Dedifferentiated amniotic fluid mesenchymal stem cell (primary cell): ENCODE results near the gene ANKK1.

Experiments used
- DNase-seq: peaks from one replicate; pipeline ENCODE4 v3.0.0-alpha.2; 2016; ENCODE audit errors: extremely low spot score

ANKK1 gene, protein sequence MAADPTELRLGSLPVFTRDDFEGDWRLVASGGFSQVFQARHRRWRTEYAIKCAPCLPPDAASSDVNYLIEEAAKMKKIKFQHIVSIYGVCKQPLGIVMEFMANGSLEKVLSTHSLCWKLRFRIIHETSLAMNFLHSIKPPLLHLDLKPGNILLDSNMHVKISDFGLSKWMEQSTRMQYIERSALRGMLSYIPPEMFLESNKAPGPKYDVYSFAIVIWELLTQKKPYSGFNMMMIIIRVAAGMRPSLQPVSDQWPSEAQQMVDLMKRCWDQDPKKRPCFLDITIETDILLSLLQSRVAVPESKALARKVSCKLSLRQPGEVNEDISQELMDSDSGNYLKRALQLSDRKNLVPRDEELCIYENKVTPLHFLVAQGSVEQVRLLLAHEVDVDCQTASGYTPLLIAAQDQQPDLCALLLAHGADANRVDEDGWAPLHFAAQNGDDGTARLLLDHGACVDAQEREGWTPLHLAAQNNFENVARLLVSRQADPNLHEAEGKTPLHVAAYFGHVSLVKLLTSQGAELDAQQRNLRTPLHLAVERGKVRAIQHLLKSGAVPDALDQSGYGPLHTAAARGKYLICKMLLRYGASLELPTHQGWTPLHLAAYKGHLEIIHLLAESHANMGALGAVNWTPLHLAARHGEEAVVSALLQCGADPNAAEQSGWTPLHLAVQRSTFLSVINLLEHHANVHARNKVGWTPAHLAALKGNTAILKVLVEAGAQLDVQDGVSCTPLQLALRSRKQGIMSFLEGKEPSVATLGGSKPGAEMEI

GRCh38 chr11:113387605-113388211, at the start of gene ANKK1:
Gene ANKK1, plus strand, starts transcription at chr11:113387779. Its CDS starts 106 bp downstream, at chr11:113387885.
- no peak for DNase-seq

GRCh38 chr11:113338730-113339129, 48.8 kb upstream of the ANKK1 start:
- DNase-seq: no peak

- DNase-seq: no peak
Measured at GRCh38 chr11:113339929-113340589, 47.5 kb upstream of the ANKK1 start.

GRCh38 chr11:113341388-113342165, 46.0 kb upstream of the ANKK1 start:
- DNase-seq: no peak

- no peak for DNase-seq
Measured at GRCh38 chr11:113345978-113346377, 41.6 kb upstream of the ANKK1 start.

GRCh38 chr11:113349528-113349927, 38.1 kb upstream of the ANKK1 start:
- no peak for DNase-seq

DNA sequence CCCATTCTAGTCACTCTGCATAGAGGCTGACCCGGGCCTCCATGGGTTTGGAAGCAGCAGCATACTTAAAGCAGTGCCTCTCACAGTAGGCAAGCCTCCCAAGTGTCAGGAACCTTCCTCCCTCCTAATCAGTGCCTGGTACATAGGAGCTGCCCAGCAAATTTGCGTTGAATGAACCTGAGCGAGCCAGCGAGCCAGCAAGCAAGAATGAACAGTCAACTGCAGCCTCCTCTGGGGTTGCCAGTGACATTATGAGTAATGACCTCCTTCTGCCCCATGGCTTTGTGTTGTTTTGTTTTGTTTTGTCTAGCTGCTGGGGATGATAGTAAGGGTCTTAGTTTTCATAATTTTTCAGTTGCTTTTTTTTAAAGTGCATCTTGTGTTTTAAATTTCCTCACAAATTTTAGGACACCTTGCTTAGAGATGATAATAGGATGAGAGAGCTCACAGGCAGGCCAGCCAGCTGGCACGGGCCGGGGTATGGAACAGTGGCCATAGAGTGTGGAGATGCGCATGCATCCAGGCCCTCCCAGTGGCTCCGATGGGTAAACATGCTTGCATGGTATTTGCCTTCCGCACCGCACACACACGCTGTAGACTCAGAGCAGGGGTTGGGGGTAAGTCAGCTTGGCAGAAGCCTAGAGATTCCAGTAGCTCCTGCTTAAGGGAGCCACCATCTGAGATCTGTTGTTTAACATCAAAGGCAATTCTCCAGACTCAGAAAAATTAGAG, 37.1 kb upstream of the ANKK1 start:
- DNase-seq: no peak

GRCh38 chr11:113351068-113351450, 36.5 kb upstream of the ANKK1 start:
- no peak for DNase-seq

DNA sequence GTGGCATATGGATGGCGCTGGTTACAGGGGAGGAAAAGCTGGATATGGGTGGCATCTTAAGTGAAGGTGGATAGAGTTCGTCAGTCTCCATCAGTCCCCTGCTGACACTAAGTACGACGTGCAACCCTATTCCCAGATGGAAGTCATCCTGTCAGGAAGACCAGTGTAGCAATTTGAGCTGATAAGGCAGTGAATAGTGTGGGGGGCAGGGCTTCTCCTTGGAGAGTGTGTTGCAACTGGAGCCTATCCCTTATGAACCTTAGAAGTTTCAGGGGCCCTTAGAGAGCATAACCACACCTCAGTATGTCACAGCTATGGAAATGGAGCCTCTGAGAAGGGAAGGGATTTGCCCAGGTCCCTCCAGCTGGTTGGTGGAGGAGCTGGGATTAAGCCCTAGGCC, 36.1 kb upstream of the ANKK1 start:
- DNase-seq: no peak

DNA sequence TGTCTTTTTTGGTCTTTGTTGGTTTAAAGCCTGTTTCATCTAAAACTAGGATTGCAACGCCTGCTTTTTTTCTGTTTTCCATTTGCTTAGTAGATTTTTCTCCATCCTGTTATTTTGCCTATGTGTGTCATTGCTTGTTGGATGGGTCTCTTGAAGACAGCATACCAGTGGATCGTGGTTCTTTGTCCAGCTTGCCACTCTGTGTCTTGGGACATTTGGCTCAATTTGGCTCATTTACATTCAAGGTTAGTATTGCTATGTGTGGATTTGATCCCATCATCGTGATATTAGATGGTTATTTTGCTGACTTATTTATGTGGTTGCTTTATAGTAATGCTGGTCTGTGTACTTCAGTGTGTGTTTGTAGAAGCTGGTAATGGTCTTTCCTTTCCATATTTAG, 31.4 kb upstream of the ANKK1 start:
- DNase-seq: no peak

GRCh38 chr11:113363406-113363805, 24.2 kb upstream of the ANKK1 start:
- no peak for DNase-seq

GRCh38 chr11:113363996-113364641, 23.5 kb upstream of the ANKK1 start:
- DNase-seq: no peak

DNA sequence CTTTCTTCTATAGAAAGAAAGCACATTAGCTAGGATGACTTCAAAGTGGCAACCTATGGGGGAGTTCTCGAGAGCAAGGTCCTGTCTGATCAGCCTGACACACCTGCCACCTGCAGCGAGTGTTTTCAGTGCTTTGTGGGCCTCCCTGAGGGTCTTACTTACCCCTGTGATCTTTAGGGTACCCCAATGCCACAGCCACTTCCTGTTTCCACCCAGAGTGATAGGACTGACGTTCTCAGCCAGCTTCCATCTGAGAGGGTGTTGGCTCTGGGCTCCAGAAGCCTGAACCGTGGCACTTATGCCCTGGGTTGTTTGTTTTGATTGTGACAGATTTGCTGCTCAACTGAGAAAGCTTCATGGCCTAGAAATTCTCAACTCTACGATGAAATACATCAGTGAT, 21.7 kb upstream of the ANKK1 start:
- DNase-seq: no peak

DNA sequence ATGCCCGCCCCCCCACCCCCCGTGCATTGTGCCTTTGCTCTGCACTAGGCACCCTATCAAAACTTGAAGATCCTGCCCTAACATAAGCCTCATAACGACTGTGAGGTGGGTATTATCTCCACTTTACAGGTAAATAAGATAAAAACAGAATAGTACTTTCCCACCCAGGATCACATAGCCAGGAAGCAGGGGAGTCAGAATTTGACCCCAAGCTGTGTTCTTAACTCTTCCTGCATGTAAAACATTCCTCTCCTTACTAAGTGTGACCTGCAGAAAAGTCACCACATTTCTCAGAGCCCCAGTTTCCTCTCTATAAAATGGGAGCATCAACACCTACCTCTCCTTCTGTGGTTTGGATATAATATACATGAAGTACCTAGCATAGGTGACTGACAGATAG, 18.2 kb upstream of the ANKK1 start:
- DNase-seq: no peak

DNA sequence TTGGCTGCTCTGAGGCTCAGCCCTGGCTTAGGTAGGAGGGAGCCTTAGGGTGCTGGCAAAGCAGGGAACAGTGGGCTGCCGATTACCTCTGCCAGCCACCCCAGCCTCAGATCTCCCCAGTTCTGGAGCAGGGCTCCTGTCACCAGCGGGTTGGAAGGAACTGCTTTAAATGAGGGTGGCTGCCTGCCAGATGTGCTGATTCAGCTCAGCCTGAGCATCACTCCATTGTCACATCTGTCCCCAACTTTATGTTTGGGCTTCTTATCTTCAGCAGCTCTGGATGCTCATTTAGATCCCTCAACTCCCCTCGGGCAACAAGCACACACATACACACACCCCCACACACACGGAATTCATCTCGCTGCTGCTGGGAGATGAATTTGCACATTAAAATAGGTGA, 16.9 kb upstream of the ANKK1 start:
- no peak for DNase-seq

GRCh38 chr11:113372309-113372708, 15.3 kb upstream of the ANKK1 start:
- DNase-seq: no peak

GRCh38 chr11:113373306-113373705, 14.3 kb upstream of the ANKK1 start:
- DNase-seq: no peak

DNA sequence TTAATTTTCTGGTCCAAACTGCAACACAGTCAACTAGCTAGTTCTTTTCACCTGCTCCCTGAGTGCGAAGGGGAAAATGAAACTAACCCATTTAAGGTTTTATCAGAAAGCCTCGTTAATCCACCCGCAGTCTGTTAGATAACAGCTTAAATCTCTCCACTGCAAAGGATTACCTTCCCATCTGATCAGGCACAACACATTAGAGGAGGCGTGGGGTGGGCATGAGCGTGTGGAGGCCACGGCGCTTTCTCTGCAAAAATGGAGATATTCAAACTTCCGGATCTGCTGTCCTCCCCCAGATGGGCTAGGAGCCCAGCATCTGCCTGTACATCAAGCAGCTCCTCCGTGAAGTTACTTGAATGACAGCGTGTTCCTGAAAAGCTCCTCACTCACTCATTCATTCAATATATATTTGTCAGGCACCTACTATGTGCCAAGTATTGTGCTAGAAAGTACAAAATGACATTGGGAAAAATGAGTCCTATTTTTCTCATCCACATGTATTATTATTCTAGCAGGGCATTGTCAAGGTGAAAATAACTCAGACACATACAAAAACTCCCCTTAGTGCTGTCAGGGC, 13.5 kb upstream of the ANKK1 start:
- DNase-seq: no peak

GRCh38 chr11:113375402-113375801, 12.2 kb upstream of the ANKK1 start:
- no peak for DNase-seq

- DNase-seq: no peak
Measured at GRCh38 chr11:113376156-113376555, 11.4 kb upstream of the ANKK1 start.
